Choroid plexus epithelial cell (primary cell): ENCODE data around the gene SCCPDH.

Source experiments
- DNase-seq: peaks from one replicate; pipeline ENCODE4 v3.0.0-alpha.2; 2010; ENCODE audit warnings: low read depth
- H3K4me3 ChIP-seq: 2 replicates; pipeline ENCODE4 v1.5.1; 2011; ENCODE audit warnings: low read depth, mild to moderate bottlenecking, control low read depth, low read length, moderate library complexity
- CTCF ChIP-seq: conservative IDR thresholded peaks from 2 replicates; pipeline ENCODE4 v1.5.1; 2011; ENCODE audit warnings: low read depth, mild to moderate bottlenecking, control low read depth, inconsistent platforms, low read length, moderate library complexity

SCCPDH gene

GRCh38 chr1:246724016-246724730 is at the start of gene SCCPDH:
Gene SCCPDH (plus strand): TSS chr1:246724409. CDS start chr1:246724423, 14 bp downstream.
- no peak for TF ChIP-seq CTCF
- DNase-seq = peak; percentile 66

GRCh38 chr1:246677842-246678241 is 46.4 kb upstream of the SCCPDH start:
- no peak for TF ChIP-seq CTCF
- H3K4me3 ChIP-seq = no peak overlapping the region
- DNase-seq = no peak

More at GRCh38 chr1:246724016-246724730, at the start of gene SCCPDH:
- H3K4me3 ChIP-seq = peak within 1 kb of the TSS; percentile 88

GRCh38 chr1:246678816-246679793 is 45.1 kb upstream of the SCCPDH start:
- H3K4me3 ChIP-seq = no peak overlapping the region
- DNase-seq = no peak
- no peak for TF ChIP-seq CTCF

GRCh38 chr1:246679794-246680177 is 44.4 kb upstream of the SCCPDH start:
- H3K4me3 ChIP-seq = no peak overlapping the region
- DNase-seq = no peak
- no peak for TF ChIP-seq CTCF

GRCh38 chr1:246680190-246680589 is 44.0 kb upstream of the SCCPDH start:
- no peak for TF ChIP-seq CTCF
- H3K4me3 ChIP-seq = no peak overlapping the region
- DNase-seq = no peak

- no peak overlapping the region for H3K4me3 ChIP-seq
- no peak for DNase-seq
- no peak for TF ChIP-seq CTCF
Observed at GRCh38 chr1:246680696-246681130, 43.5 kb upstream of the SCCPDH start.
